Gastroesophageal sphincter (tissue), 4 donors: Measurements from ENCODE around the gene POLR1B. TPM values are rescaled to one million over a fixed set of nuclear protein-coding genes. Genes with fewer than 3 reads are reported as not detected.
A peak's percentile ranks its signal among the peaks of the same experiment; 100 is the strongest.
"Not testable (repeated sequence)": the region's sequence is repeated elsewhere in the genome, so short reads cannot be mapped to it uniquely, and the experiment has no call there.

Experiments used
- ATAC-seq: fragments of 150-250 bp; one replicate; pipeline ENCODE4 v1.9.1; 2016; ENCODE audit warnings: mild to moderate bottlenecking, moderate library complexity
- H3K27ac ChIP-seq, 4 donors: fragments of 200-600 bp; sonication (generic) in 3 of 4; 1 replicate in 3 of 4; 2 replicates in 1 of 4; pipeline ENCODE4 v1.5.1; 2016 to 2019
- H3K27me3 ChIP-seq: fragments of 200-600 bp; sonication (generic); one replicate; pipeline ENCODE4 v1.5.1; 2019
- H3K36me3 ChIP-seq, 2 donors: fragments of 200-600 bp; sonication (generic); one replicate each; pipeline ENCODE4 v1.5.1; 2019; ENCODE audit warnings: control low read depth in 1 of 2
- H3K4me1 ChIP-seq, 3 donors: fragments of 200-600 bp; sonication (generic); 1 replicate in 2 of 3; 2 replicates in 1 of 3; pipeline ENCODE4 v1.5.1; 2016 to 2019; ENCODE audit warnings: control low read depth in 2 of 3
- H3K4me3 ChIP-seq, 2 donors: fragments of 200-600 bp; sonication (generic); one replicate each; pipeline ENCODE4 v1.5.1; 2019; ENCODE audit warnings: mild to moderate bottlenecking in 1 of 2, moderate library complexity in 1 of 2
- H3K9me3 ChIP-seq, 3 donors: fragments of 200-600 bp; sonication (generic); one replicate each; pipeline ENCODE4 v1.5.1; 2017 to 2019; ENCODE audit warnings: control low read depth in 2 of 3
- CTCF ChIP-seq, 4 experiments: fragments of 200-600 bp in 2 of 4; fragments of 450-650 bp in 2 of 4; sonication (generic) in 1 of 4; IDR thresholded peaks; one replicate each; pipeline ENCODE4 v1.5.1; 2017 to 2019; ENCODE audit warnings: antibody characterized with exemption in 4 of 4, mild to moderate bottlenecking in 2 of 4, moderate library complexity in 2 of 4
- EP300 ChIP-seq: sonication (generic); formaldehyde crosslinking; IDR thresholded peaks from one replicate; pipeline ENCODE4 v1.6.1; 2017; ENCODE audit warnings: antibody characterized with exemption, mild to moderate bottlenecking
- POLR2A ChIP-seq, 2 donors: fragments of 450-650 bp; IDR thresholded peaks; one replicate each; pipeline ENCODE4 v1.6.1; 2017; ENCODE audit warnings: antibody characterized with exemption in 2 of 2, mild to moderate bottlenecking in 2 of 2, moderate library complexity in 1 of 2
- POLR2AphosphoS5 ChIP-seq: sonication (generic); formaldehyde crosslinking; IDR thresholded peaks from one replicate; pipeline ENCODE4 v1.6.1; 2017; ENCODE audit warnings: antibody characterized with exemption
- WGBS, 2 donors: methylation state at CpG; one replicate each; pipeline ENCODE4 v1.1.5; 2018; ENCODE audit warnings: low coverage in 1 of 2; 5-methylcytosine and 5-hydroxymethylcytosine counted together
- total RNA-seq, 4 donors: library from RNA; depleted of rRNA; stranded (reverse); fragments of >200 nt; gene quantifications; one replicate each; pipeline ENCODE4 v1.1.0, GENCODE V29; 2016

POLR1B gene
- 10 to 100 TPM; 11.7 to 21.5 (median 13.3) TPM for total RNA-seq

- H3K9me3 ChIP-seq: no peaks in the 10 kb centered on the region
- peak in 1 of 2 donors; percentile 27 for TF ChIP-seq POLR2A (IDR thresholded peaks at IDR 0.05)
- peak; percentile 69 for TF ChIP-seq POLR2AphosphoS5
- no peak for TF ChIP-seq EP300
- no peak for TF ChIP-seq CTCF (IDR thresholded peaks at IDR 0.05)
- peak within 1 kb of the TSS; percentile 82 to 90 (median 86) for H3K27ac ChIP-seq
- peak within 1 kb of the TSS; percentile 65 to 91 for H3K4me3 ChIP-seq
- peaks cover 0 to 11% of the 10 kb centered on the region in 2 donors for H3K36me3 ChIP-seq
- no peaks in the 10 kb centered on the region for H3K27me3 ChIP-seq
- peaks cover 0 to 25% (median 4%) of the 10 kb centered on the region in 3 donors for H3K4me1 ChIP-seq
- peak; percentile 91 for ATAC-seq
- 0 to 1% methylated on average over 15 to 20 of the region's 67 CpGs for WGBS, 2 donors
These were observed at the start of gene POLR1B for GRCh38 chr2:112542123-112542983. POLR1B (plus strand) TSS chr2:112542465; CDS start chr2:112542495, 30 bp downstream.

GRCh38 chr2:112493048-112493447, 49.2 kb upstream of the POLR1B start:
- H3K36me3 ChIP-seq: peaks cover 0 to 36% of the 10 kb centered on the region in 2 donors
- H3K27me3 ChIP-seq: no peaks in the 10 kb centered on the region
- 70 to 95% methylated on average over 2 to 3 of the region's 3 CpGs for WGBS, 2 donors
- no peak overlapping the region for H3K4me3 ChIP-seq
- H3K9me3 ChIP-seq: no peaks in the 10 kb centered on the region
- peaks cover 0 to 10% (median 0%) of the 10 kb centered on the region in 3 donors for H3K4me1 ChIP-seq
- ATAC-seq: no peak
- TF ChIP-seq CTCF (IDR thresholded peaks at IDR 0.05): no peak
- no peak for TF ChIP-seq EP300
- TF ChIP-seq POLR2A (IDR thresholded peaks at IDR 0.05): no peak
- no peak for TF ChIP-seq POLR2AphosphoS5
- no peak overlapping the region for H3K27ac ChIP-seq

- Histone ChIP-seq H3K9me3 (no peaks in the 10 kb centered on the region), H3K4me1 (peaks cover 0 to 7% (median 0%) of the 10 kb centered on the region in 3 donors), H3K27ac (no peak overlapping the region), H3K36me3 (peaks cover 0 to 37% of the 10 kb centered on the region in 2 donors), H3K27me3 (no peaks in the 10 kb centered on the region), H3K4me3 (no peak overlapping the region)
- no peak for ATAC-seq
- 75 to 77% methylated on average over 8 to 9 of the region's 9 CpGs for WGBS, 2 donors
- TF ChIP-seq EP300 (no peak), POLR2A (IDR thresholded peaks at IDR 0.05) (no peak), POLR2AphosphoS5 (no peak), CTCF (IDR thresholded peaks at IDR 0.05) (no peak)
These were observed 48.2 kb upstream of the POLR1B start for GRCh38 chr2:112493858-112494648.

GRCh38 chr2:112494828-112495227, 47.4 kb upstream of the POLR1B start:
- H3K4me3 ChIP-seq: no peak overlapping the region
- no peaks in the 10 kb centered on the region for H3K27me3 ChIP-seq
- ATAC-seq: no peak
- 62 to 76% methylated on average over 5 of the region's 5 CpGs for WGBS, 2 donors
- H3K27ac ChIP-seq: no peak overlapping the region
- TF ChIP-seq EP300 (no peak), CTCF (IDR thresholded peaks at IDR 0.05) (no peak), POLR2A (IDR thresholded peaks at IDR 0.05) (no peak), POLR2AphosphoS5 (no peak)
- H3K4me1 ChIP-seq: peaks cover 0 to 7% (median 0%) of the 10 kb centered on the region in 3 donors
- H3K9me3 ChIP-seq: no peaks in the 10 kb centered on the region
- peaks cover 0 to 37% of the 10 kb centered on the region in 2 donors for H3K36me3 ChIP-seq

- 90% methylated on average over 3 of the region's 4 CpGs; no CpG with 5 or more reads in 1 of the 2 donors for WGBS, 2 donors
- not testable (repeated sequence) for H3K27ac ChIP-seq, H3K4me1 ChIP-seq, H3K9me3 ChIP-seq, H3K4me3 ChIP-seq, H3K27me3 ChIP-seq, ATAC-seq
- peaks cover 0 to 37% of the 10 kb centered on the region in 2 donors for H3K36me3 ChIP-seq
These were observed 46.4 kb upstream of the POLR1B start for GRCh38 chr2:112495878-112496277.
